Measurements from ENCODE around the gene CCL3. TPM values are rescaled to one million over a fixed set of nuclear protein-coding genes. Genes with fewer than 3 reads are reported as not detected.

Gene CCL3
- total RNA-seq, 1 experiment from 2014 or later, result 1.1 TPM

DNA sequence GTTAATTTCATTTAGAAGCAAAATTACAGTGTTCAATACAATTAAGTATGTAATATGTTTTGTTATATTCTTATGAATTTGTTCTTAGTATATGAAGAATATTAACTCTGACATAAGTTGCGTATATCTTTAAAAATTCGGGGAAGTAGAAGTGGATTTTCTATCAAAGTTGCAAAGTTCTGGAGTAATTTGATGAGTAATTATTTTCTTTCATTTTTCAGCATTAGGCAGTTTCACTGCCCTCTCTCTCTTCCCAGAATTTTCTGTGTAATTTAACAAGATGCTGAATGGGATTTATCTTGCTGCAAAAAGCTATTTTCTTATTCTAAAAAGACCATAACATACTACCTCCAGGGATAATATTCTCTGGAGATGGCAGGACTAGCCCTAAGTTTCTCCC, 34.8 kb downstream of the CCL3 start:
- no peaks in the 10 kb centered on the region for H3K36me3 ChIP-seq (ENCODE audit: control insufficient read depth, insufficient read depth, low read length)
- no peaks in the 10 kb centered on the region for H3K9me3 ChIP-seq (ENCODE audit: control insufficient read depth, insufficient read depth, low read depth, low read length)
- H3K4me1 ChIP-seq (ENCODE audit: control insufficient read depth, insufficient read depth, low read length), result no peaks in the 10 kb centered on the region
- DNase-seq (ENCODE audit: low read depth, low spot score) (no peak), ATAC-seq (no peak)
- no TSS peak for BruUV-seq (replicated peaks)
- in situ Hi-C loops (cut with HindIII; ENCODE audit: low pct_unique_long_range_greater_than_20kb, low sequenced_read_pairs), result no loop called here
- CTCF ChIA-PET, result no interaction called here
- no peak overlapping the region for H3K4me3 ChIP-seq (ENCODE audit: low read depth in 2 of 2, low read length in 2 of 2)
- no peak overlapping the region for H3K27ac ChIP-seq (ENCODE audit: low read length)
- TF ChIP-seq TCF7L2 (IDR thresholded peaks at IDR 0.05; ENCODE audit: low read depth, low read length) (no peak), POLR2AphosphoS5 (IDR thresholded peaks at IDR 0.05; ENCODE audit: low read depth, low read length) (no peak), SIN3A (IDR thresholded peaks at IDR 0.05; ENCODE audit: borderline replicate concordance, insufficient read depth, low read depth, low read length) (no peak), CTCF (IDR thresholded peaks at IDR 0.05) (no peak)
- TF ChIP-seq, protein P1, sequence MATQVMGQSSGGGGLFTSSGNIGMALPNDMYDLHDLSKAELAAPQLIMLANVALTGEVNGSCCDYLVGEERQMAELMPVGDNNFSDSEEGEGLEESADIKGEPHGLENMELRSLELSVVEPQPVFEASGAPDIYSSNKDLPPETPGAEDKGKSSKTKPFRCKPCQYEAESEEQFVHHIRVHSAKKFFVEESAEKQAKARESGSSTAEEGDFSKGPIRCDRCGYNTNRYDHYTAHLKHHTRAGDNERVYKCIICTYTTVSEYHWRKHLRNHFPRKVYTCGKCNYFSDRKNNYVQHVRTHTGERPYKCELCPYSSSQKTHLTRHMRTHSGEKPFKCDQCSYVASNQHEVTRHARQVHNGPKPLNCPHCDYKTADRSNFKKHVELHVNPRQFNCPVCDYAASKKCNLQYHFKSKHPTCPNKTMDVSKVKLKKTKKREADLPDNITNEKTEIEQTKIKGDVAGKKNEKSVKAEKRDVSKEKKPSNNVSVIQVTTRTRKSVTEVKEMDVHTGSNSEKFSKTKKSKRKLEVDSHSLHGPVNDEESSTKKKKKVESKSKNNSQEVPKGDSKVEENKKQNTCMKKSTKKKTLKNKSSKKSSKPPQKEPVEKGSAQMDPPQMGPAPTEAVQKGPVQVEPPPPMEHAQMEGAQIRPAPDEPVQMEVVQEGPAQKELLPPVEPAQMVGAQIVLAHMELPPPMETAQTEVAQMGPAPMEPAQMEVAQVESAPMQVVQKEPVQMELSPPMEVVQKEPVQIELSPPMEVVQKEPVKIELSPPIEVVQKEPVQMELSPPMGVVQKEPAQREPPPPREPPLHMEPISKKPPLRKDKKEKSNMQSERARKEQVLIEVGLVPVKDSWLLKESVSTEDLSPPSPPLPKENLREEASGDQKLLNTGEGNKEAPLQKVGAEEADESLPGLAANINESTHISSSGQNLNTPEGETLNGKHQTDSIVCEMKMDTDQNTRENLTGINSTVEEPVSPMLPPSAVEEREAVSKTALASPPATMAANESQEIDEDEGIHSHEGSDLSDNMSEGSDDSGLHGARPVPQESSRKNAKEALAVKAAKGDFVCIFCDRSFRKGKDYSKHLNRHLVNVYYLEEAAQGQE (IDR thresholded peaks at IDR 0.05; ENCODE audit: insufficient read depth in 1 of 2, low read depth in 2 of 2, low read length in 1 of 2), result no peak
- intact Hi-C loops (cut with micrococcal nuclease; ENCODE audit: unreplicated experiment), result no loop called here
- POLR2A ChIA-PET, result no interaction called here
- no peaks in the 10 kb centered on the region; the same call in 1 of the 2 replicates for H3K27me3 ChIP-seq (ENCODE audit: control insufficient read depth, insufficient read depth, low read length)

DNA sequence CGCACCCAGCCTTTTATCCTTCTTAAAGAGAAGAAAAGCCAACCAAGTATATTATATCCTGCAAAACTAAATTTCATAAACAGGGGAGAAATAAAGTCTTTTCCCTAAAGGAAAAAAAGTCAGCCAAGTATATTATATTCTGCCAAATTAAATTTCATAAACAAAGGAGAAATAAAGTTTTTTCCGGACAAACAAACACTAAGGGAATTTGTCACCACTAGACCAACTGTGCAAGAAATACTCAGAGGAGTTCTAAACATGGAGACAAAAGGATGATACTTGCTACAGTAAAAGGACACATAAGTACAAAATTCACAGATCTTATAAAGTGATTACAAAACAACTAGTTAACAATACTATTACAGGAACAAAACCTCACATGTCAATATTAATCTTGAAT, 40.3 kb downstream of the CCL3 start:
- Histone ChIP-seq H3K36me3 (ENCODE audit: control insufficient read depth, insufficient read depth, low read length) (no peaks in the 10 kb centered on the region), H3K9me3 (ENCODE audit: control insufficient read depth, insufficient read depth, low read depth, low read length) (peaks cover 4% of the 10 kb centered on the region; the same call in 1 of the 2 replicates), H3K4me1 (ENCODE audit: control insufficient read depth, insufficient read depth, low read length) (no peaks in the 10 kb centered on the region), H3K27me3 (ENCODE audit: control insufficient read depth, insufficient read depth, low read length) (no peaks in the 10 kb centered on the region), H3K4me3 (ENCODE audit: low read depth in 2 of 2, low read length in 2 of 2) (no peak overlapping the region), H3K27ac (ENCODE audit: low read length) (no peak overlapping the region)
- DNase-seq (ENCODE audit: low read depth, low spot score) (no peak), ATAC-seq (no peak)
- TF ChIP-seq POLR2AphosphoS5 (IDR thresholded peaks at IDR 0.05; ENCODE audit: low read depth, low read length) (no peak), CTCF (IDR thresholded peaks at IDR 0.05) (no peak)
- ChIA-PET POLR2A (no interaction called here), CTCF (no interaction called here)
- in situ Hi-C loops (cut with HindIII; ENCODE audit: low pct_unique_long_range_greater_than_20kb, low sequenced_read_pairs) (no loop called here), intact Hi-C loops (cut with micrococcal nuclease; ENCODE audit: unreplicated experiment) (no loop called here)
- no TSS peak for BruUV-seq (replicated peaks)

GRCh38 chr17:36048066-36048465, 41.9 kb downstream of the CCL3 start:
- ChIA-PET CTCF (no interaction called here), POLR2A (no interaction called here)
- Histone ChIP-seq H3K4me3 (ENCODE audit: low read depth in 2 of 2, low read length in 2 of 2) (no peak overlapping the region), H3K36me3 (ENCODE audit: control insufficient read depth, insufficient read depth, low read length) (no peaks in the 10 kb centered on the region), H3K27me3 (ENCODE audit: control insufficient read depth, insufficient read depth, low read length) (no peaks in the 10 kb centered on the region), H3K9me3 (ENCODE audit: control insufficient read depth, insufficient read depth, low read depth, low read length) (peaks cover 4% of the 10 kb centered on the region; the same call in 1 of the 2 replicates), H3K4me1 (ENCODE audit: control insufficient read depth, insufficient read depth, low read length) (no peaks in the 10 kb centered on the region), H3K27ac (ENCODE audit: low read length) (no peak overlapping the region)
- DNase-seq (ENCODE audit: low read depth, low spot score) (no peak), ATAC-seq (no peak)
- no TSS peak for BruUV-seq (replicated peaks)
- in situ Hi-C loops (cut with HindIII; ENCODE audit: low pct_unique_long_range_greater_than_20kb, low sequenced_read_pairs) (no loop called here), intact Hi-C loops (cut with micrococcal nuclease; ENCODE audit: unreplicated experiment) (no loop called here)
- TF ChIP-seq, protein P1 (IDR thresholded peaks at IDR 0.05; ENCODE audit: insufficient read depth in 1 of 2, low read depth in 2 of 2, low read length in 1 of 2), result no peak
- TF ChIP-seq SIN3A (IDR thresholded peaks at IDR 0.05; ENCODE audit: borderline replicate concordance, insufficient read depth, low read depth, low read length), result no peak
- TF ChIP-seq CTCF (IDR thresholded peaks at IDR 0.05), result no peak
- TF ChIP-seq TCF7L2 (IDR thresholded peaks at IDR 0.05; ENCODE audit: low read depth, low read length), result no peak
- no peak for TF ChIP-seq POLR2AphosphoS5 (IDR thresholded peaks at IDR 0.05; ENCODE audit: low read depth, low read length)

Data from Panc1 (cell line).